GM21528 (cell line): ENCODE data around the gene MYO1E.
"Not testable (repeated sequence)": the region's sequence is repeated elsewhere in the genome, so short reads cannot be mapped to it uniquely, and the experiment has no call there.

Experiments used
- ATAC-seq: cut with Tn5 transposase; IDR thresholded peaks from one replicate; pipeline ENCODE4 v1.9.1; 2021; ENCODE audit warnings: mild to moderate bottlenecking, moderate library complexity; ENCODE audit not compliant: unreplicated experiment, low FRiP score

The MYO1E gene

GRCh38 chr15:59152694-59153450, 219.8 kb downstream of the MYO1E start:
- ATAC-seq = no peak

- ATAC-seq = no peak
These were observed 222.5 kb downstream of the MYO1E start for GRCh38 chr15:59150185-59150584.

GRCh38 chr15:59148153-59148833, 224.4 kb downstream of the MYO1E start:
- no peak for ATAC-seq

DNA sequence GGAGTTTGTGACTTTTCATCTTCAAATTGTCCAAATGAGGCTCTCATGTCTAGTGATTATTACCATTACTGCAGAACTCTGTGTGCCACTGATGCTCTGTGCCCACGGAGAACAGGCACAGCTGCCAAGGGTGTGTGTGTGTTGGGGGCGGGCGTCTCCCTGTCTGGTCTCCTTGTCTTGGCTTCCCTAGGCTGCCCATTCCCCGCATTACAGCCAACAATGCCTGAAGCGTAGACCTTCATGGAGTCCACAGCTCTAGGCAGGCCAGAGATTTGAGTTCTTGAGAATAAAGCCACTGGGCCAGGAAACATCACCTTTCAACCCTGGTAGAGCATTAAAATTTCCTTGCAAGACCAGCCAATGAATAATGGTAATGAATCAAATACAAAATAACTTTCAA, 225.0 kb downstream of the MYO1E start:
- ATAC-seq = no peak

DNA sequence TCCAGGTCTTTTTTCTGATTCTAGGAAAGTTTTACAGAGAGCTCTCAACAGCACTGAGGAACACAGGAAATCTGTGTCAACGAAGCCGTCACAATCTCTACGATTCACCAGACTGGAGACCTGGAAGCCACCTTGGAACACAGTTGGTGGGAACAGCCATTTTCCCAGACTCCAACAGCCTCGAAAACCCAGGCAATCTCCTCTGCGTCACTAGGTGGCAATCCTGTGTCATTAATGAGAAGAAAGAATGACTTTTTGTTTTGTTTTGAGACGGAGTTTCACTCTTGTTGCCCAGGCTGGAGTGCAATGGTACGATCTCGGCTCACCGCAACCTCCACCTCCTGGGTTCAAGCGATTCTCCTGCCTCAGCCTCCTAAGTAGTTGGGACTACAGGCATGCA, 228.1 kb downstream of the MYO1E start:
- not testable (repeated sequence) for ATAC-seq

DNA sequence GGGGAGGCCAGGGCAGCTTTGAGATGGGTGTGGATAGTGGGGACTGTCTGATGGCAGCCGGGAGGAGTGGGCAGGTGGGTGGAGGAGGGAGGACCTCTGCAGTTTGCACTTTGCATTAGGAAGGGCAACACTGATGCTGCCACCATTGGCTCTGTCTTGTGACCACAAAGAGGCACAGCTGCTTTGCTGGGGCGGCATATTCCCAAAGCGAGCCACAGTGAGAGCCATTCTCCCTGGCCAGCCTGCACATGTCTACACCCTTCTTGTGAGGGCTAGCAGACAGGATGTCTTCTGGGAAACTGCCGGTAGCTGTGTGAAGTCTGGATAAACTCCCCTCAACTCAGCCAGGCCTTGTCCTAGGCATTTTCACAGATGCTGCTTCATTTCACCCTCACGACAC, 229.4 kb downstream of the MYO1E start:
- ATAC-seq = no peak

DNA sequence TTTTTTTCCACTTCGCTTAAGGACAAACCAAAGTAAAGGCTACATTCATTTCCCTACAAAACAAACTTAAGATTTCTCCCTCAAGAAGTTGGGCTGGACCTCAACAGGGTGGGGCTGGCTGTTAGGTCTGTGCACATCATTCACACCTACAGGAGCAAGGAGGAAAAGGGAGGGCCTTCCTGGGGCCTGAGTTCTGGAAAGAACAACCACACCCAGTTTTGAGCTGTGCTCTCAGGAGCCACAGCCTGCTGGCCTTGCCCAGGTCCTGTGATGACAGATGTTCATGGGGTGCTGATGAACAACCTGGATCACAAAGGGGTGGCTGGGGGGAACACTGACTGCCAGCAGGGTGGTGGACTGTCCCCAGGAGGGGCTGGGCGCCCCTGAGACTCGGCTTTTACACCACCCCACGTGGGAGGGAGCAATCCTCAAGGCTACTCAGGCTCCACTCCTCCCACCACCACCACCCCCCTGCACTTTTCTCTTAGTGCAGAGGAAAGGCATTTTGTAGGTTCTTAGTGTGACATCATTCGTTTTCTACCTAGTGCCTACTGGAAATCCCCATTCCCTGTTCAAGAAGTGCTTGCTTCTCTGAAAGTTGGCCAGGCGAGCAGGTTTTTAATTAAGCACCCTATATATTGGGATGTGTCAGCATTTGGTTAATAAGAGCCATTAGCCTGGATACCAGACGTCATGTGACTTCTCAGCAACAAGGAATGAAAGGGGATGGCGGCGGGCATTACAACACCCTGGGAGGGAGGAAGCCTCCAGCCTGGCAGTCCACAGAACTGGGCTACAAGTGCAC, 232.0 kb downstream of the MYO1E start:
- no peak for ATAC-seq

DNA sequence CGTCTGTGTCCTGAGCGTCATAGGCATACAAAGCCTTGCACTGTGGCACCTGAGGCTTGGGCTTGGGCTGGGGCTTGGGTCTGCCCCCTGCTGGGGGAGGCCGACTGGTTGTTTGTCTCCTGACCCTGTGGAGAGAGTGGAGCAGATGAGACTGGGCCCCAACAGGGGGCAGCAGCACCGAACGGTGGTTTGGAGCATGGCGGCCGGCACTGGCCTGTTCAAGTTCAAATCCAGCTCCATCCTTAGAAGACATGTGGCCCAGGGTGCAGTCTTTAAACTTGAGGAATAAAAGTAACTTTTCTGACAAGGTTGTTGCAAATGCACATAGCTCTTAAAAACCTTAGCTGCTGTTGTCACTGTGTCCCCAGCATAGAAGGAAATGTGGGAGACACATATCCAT, 234.4 kb downstream of the MYO1E start:
- no peak for ATAC-seq

GRCh38 chr15:59137566-59137965, 235.1 kb downstream of the MYO1E start:
- no peak for ATAC-seq

- no peak for ATAC-seq
These were observed 238.7 kb downstream of the MYO1E start for GRCh38 chr15:59133929-59134427.

DNA sequence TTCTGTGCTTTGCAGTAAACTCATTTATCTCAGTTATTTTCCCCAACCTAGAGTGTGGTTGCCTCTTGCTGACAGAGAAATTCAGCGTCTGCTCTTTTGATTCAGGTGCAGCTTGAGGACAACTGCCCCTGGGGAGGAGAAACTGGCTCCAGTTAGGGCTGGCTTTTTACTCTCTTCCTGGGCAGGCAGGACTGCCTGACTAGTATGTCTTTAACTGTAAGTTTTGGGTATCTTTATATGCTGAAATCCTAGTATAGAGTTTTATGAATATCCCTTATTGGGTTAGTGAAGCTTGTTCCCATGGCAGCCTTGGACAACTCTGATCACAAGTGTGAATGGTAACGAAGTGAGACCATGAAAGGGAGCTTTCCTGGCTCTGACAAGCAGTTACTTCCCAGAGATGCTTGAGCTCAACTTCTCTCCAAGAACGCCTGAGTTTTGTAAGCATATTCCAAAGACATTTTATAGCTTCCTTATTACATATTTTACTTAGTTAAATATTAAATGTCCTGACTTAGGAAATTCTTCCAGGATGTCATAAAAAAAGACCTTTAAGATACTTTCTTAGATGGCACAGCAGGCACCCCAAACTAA, 240.6 kb downstream of the MYO1E start:
- ATAC-seq = no peak

DNA sequence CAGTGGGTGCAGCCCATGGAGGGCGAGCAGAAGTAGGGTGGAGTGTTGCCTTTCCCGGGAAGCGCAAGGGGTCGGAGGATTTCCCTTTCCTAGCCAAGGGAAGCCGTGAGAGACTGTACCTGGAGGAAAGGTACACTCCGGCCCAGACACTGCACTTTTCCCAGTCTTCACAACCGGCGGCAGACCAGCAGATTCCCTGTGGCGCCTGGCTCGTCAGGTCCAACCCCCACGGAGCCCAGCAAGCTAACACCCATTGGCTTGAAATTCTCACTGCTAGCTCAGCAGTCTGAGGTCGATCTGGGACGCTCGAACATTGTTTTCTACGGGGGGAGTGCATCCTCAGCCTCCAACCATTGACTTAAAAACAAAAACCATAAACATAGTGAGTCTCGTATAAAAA, 241.2 kb downstream of the MYO1E start:
- ATAC-seq = no peak

GRCh38 chr15:59127255-59127654, 245.4 kb downstream of the MYO1E start:
- ATAC-seq = not testable (repeated sequence)

DNA sequence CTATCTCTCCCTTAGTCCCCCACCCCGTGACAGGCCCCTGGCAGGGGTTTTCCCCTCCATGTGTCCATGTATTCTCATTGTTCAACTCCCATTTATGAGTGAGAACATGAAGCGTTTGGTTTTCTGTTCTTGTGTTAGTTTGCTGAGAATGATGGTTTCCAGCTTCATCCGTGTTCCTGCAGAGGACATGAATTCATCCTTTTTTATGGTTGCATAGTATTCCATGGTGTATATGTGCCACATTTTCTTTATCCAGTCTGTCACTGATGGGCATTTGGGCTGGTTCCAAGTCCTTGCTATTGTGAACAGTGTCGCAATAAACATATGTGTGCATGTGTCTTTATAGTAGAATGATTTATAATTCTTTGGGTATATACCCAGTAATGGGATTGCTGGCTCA, 247.0 kb downstream of the MYO1E start:
- ATAC-seq = not testable (repeated sequence)

- no peak for ATAC-seq
These were observed 248.4 kb downstream of the MYO1E start for GRCh38 chr15:59124261-59124660.

DNA sequence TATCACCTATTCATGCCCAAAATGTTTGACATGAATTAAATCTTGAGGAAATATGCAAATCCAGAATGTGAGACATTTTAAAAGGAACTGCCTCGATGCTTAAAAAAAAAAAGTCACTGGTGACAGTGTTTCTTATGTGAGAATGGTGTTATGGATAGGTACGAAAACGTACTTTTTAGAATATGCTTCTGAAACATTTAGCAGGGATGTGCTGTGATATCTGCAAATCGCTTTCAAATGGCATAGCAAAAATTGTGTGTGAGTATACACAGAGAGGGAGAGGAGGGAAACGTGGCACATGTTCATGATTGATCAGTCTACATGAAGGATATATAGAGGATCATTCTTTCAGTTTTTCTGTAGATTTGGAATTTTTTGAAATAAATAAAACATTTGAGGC, 251.7 kb downstream of the MYO1E start:
- no peak for ATAC-seq

- no peak for ATAC-seq
These were observed 253.0 kb downstream of the MYO1E start for GRCh38 chr15:59119625-59120024.

DNA sequence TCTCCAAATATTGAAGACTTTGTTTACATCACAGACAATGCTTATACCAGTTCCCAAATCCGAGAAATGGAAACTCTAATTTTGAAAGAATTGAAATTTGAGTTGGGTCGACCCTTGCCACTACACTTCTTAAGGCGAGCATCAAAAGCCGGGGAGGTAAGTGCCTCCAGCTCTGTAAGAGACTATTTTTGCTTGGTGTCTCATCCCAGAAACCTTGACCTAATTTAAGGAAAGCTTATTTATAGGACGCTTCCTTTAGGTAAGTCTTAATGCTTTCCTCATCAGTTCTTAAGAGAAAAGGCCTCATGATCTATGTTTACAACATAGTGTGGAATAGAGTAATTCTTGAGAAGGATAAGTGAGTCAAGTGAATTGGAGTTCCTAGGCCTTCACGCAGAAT, 255.9 kb downstream of the MYO1E start:
- ATAC-seq = no peak

- ATAC-seq = no peak
These were observed 256.5 kb downstream of the MYO1E start for GRCh38 chr15:59116141-59116540.

DNA sequence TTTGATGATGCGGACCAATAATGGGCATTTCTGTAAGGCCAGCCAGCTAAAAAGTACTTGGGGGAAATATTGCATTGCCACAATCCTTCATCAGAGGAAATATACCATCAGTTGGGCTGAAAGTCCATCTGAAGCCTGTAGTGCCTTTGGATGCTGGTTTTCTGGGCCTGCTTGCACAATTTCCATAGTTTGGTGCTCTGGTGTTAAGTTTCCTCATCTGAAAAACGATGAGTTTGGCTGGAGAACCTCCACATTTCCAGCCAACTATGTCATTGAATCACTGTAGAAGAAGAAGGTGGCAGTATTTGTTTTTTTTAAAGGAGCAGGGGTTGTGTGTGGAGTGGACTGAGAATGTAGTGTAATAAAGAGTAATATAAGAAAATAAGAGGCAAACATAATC, 257.6 kb downstream of the MYO1E start:
- no peak for ATAC-seq

DNA sequence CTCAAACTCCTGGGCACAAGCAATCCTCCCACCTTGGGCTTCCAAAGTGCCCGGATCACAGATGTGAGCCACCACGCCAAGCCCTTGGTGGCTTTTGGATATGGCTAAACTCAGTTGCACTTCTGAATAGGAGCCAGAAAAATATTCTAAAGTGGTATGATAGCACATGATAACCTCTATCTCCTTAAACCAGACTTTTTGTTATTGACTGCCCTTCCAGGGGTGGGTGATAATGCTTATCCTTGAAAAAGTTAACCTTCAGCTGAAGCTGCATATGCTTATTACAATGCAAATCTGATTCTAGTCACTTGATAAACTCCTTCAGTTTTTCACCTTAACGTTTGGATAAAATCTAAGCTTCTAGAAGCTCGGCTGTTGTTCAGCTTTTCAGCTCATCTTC, 261.4 kb downstream of the MYO1E start:
- ATAC-seq = no peak
